A673 (cell line): ENCODE results near the gene HDAC8.

ENCODE experiments used
- CTCF ChIP-seq: fragments of 300-800, 200-600 bp; sonication (generic); conservative IDR thresholded peaks from 2 replicates; pipeline ENCODE4 v1.5.1; 2017; ENCODE audit warnings: low read depth, mild to moderate bottlenecking, antibody characterized with exemption, low read length, moderate library complexity, mixed read lengths
- EZH2 ChIP-seq: fragments of 200-600 bp; sonication (generic); IDR thresholded peaks from 2 replicates; pipeline ENCODE4 v1.6.1; 2017; ENCODE audit warnings: borderline replicate concordance, low read depth, mild to moderate bottlenecking, mixed read lengths, antibody characterized with exemption, low read length; ENCODE audit not compliant: poor library complexity, severe bottlenecking

GRCh38 chrX:72301781-72302180 is 270.9 kb downstream of the HDAC8 start:
- TF ChIP-seq CTCF: no peak
- TF ChIP-seq EZH2: no peak
